HEK293T (cell line): ENCODE measurements around the gene NLRP9.

Source experiments
- CTCF ChIA-PET: fragments of 350-600 bp; formaldehyde crosslinking; extraction: SDS; loops from one replicate; lab custom pipeline; 2021; ENCODE audit warnings: antibody characterized with exemption, inconsistent platforms; lab: Yijun Ruan, JAX
- POLR2A ChIA-PET: fragments of 350-600 bp; formaldehyde crosslinking; extraction: SDS; loops from one replicate; lab custom pipeline; 2020; ENCODE audit warnings: antibody characterized with exemption, inconsistent platforms; lab: Yijun Ruan, JAX
- DNase-seq: peaks from one replicate; pipeline ENCODE4 v3.0.0; 2012; ENCODE audit warnings: mixed read lengths; ENCODE audit errors: extremely low spot score
- ARNT ChIP-seq: fragments of 450-650 bp; IDR thresholded peaks from 2 replicates; pipeline ENCODE4 v1.6.1; 2017; ENCODE audit warnings: mild to moderate bottlenecking
- BHLHE40 ChIP-seq: fragments of 450-650 bp; IDR thresholded peaks from 2 replicates; pipeline ENCODE4 v1.6.1; 2016; ENCODE audit warnings: mild to moderate bottlenecking, moderate library complexity, borderline replicate concordance
- CTBP1 ChIP-seq: fragments of 450-650 bp; IDR thresholded peaks from 2 replicates; pipeline ENCODE4 v1.6.1; 2016; ENCODE audit warnings: borderline replicate concordance
- ELF4 ChIP-seq: fragments of 450-650 bp; IDR thresholded peaks from 2 replicates; pipeline ENCODE4 v1.6.1; 2017; ENCODE audit warnings: antibody characterized with exemption
- FOXA1 ChIP-seq: fragments of 450-650 bp; IDR thresholded peaks from 2 replicates; pipeline ENCODE4 v1.6.1; 2016; ENCODE audit warnings: mild to moderate bottlenecking
- FOXK2 ChIP-seq: fragments of 450-650 bp; IDR thresholded peaks from 2 replicates; pipeline ENCODE4 v1.6.1; 2016; ENCODE audit warnings: mild to moderate bottlenecking
- FOXM1 ChIP-seq: fragments of 450-650 bp; IDR thresholded peaks from 2 replicates; pipeline ENCODE4 v1.6.1; 2017; ENCODE audit warnings: mild to moderate bottlenecking, borderline replicate concordance
- HDGF ChIP-seq: fragments of 450-650 bp; IDR thresholded peaks from 2 replicates; pipeline ENCODE4 v1.6.1; 2017; ENCODE audit warnings: antibody characterized with exemption, borderline replicate concordance
- L3MBTL2 ChIP-seq: fragments of 450-650 bp; conservative IDR thresholded peaks from 2 replicates; pipeline ENCODE4 v1.6.1; 2016; ENCODE audit warnings: mild to moderate bottlenecking
- LEF1 ChIP-seq: fragments of 450-650 bp; IDR thresholded peaks from 2 replicates; pipeline ENCODE4 v1.6.1; 2017; ENCODE audit warnings: mild to moderate bottlenecking, borderline replicate concordance
- NFRKB ChIP-seq: fragments of 450-650 bp; IDR thresholded peaks from 2 replicates; pipeline ENCODE4 v1.6.1; 2016; ENCODE audit warnings: mild to moderate bottlenecking, moderate library complexity
- SP1 ChIP-seq: fragments of 450-650 bp; IDR thresholded peaks from 2 replicates; pipeline ENCODE4 v1.6.1; 2017
- SUZ12 ChIP-seq: fragments of 450-650 bp; IDR thresholded peaks from 2 replicates; pipeline ENCODE4 v1.6.1; 2016; ENCODE audit warnings: mild to moderate bottlenecking
- TARDBP ChIP-seq: fragments of 450-650 bp; IDR thresholded peaks from 2 replicates; pipeline ENCODE4 v1.6.1; 2016
- ZNF384 ChIP-seq: fragments of 450-650 bp; IDR thresholded peaks from 2 replicates; pipeline ENCODE4 v1.6.1; 2016
- TF ChIP-seq, protein P1 (sequence below): fragments of 450-650 bp; IDR thresholded peaks from 2 replicates; pipeline ENCODE4 v1.6.1; 2016

Gene NLRP9

DNA sequence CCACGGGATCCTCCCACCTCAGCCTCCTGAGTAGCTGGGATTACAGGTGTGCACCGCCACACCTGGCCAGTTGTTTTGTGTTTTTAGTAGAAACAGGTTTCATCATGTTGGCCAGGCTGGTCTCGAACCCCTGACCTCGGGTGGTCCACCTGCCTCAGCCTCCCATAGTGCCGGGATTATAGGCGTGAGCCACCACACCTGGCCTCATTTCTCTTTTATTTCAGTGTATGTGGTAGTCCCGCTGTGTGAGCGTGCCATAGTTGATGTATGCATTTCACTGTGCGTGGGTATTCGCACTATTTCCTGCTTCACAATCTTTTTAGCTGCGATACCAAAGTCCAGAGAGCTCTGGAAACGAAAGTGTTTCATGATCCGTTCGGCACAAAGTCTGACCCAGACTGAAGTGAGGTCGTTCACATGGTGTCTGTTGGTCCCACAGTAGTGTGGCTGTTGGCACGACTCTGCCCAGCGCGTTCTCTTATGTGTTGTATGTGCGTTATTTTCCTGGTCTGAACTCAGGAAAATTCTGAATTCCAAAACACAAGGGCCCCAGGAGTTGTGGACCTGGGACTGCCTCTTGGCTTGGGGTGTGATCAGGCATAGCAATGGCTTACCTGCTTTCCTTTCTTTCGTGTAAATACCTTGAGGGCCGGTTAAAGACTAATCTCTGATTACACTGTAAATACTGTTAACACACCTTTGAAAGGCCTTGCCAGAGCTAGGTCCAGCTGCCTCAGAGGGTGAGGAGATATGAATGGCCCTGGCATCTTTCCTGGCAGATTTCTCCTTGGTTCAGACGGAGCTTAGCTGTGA, 54.5 kb downstream of the NLRP9 start:
- POLR2A ChIA-PET, result no interaction called here
- DNase-seq, result no peak
- TF ChIP-seq ARNT (no peak), BHLHE40 (no peak), FOXA1 (no peak), LEF1 (no peak), TARDBP (no peak), NFRKB (no peak), ZNF384 (no peak), ELF4 (no peak), SUZ12 (no peak), CTBP1 (no peak), SP1 (no peak)
- CTCF ChIA-PET, result no interaction called here

GRCh38 chr19:55681131-55682092, 56.8 kb downstream of the NLRP9 start:
- no peak for DNase-seq
- TF ChIP-seq CTBP1, result no peak
- CTCF ChIA-PET, result no interaction called here
- POLR2A ChIA-PET, result no interaction called here

GRCh38 chr19:55680339-55681130, 57.7 kb downstream of the NLRP9 start:
- ChIA-PET CTCF (no interaction called here), POLR2A (no interaction called here)
- TF ChIP-seq FOXM1, result no peak
- no peak for TF ChIP-seq LEF1
- TF ChIP-seq TARDBP, result no peak
- no peak for TF ChIP-seq L3MBTL2
- no peak for TF ChIP-seq BHLHE40
- TF ChIP-seq NFRKB, result no peak
- TF ChIP-seq FOXK2, result no peak
- TF ChIP-seq, protein P1, sequence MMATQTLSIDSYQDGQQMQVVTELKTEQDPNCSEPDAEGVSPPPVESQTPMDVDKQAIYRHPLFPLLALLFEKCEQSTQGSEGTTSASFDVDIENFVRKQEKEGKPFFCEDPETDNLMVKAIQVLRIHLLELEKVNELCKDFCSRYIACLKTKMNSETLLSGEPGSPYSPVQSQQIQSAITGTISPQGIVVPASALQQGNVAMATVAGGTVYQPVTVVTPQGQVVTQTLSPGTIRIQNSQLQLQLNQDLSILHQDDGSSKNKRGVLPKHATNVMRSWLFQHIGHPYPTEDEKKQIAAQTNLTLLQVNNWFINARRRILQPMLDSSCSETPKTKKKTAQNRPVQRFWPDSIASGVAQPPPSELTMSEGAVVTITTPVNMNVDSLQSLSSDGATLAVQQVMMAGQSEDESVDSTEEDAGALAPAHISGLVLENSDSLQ, result no peak
- no peak for TF ChIP-seq SUZ12

GRCh38 chr19:55679343-55680257, 58.6 kb downstream of the NLRP9 start:
- no peak for TF ChIP-seq ZNF384
- TF ChIP-seq, protein P1, result no peak
- TF ChIP-seq BHLHE40, result no peak
- TF ChIP-seq CTBP1, result no peak
- TF ChIP-seq LEF1, result no peak
- no peak for TF ChIP-seq HDGF
- no peak for TF ChIP-seq L3MBTL2
- no peak for TF ChIP-seq TARDBP
- TF ChIP-seq SP1, result no peak
- CTCF ChIA-PET, result no interaction called here
- POLR2A ChIA-PET, result no interaction called here
- DNase-seq, result no peak

More at GRCh38 chr19:55680339-55681130, 57.7 kb downstream of the NLRP9 start:
- DNase-seq, result no peak

DNA sequence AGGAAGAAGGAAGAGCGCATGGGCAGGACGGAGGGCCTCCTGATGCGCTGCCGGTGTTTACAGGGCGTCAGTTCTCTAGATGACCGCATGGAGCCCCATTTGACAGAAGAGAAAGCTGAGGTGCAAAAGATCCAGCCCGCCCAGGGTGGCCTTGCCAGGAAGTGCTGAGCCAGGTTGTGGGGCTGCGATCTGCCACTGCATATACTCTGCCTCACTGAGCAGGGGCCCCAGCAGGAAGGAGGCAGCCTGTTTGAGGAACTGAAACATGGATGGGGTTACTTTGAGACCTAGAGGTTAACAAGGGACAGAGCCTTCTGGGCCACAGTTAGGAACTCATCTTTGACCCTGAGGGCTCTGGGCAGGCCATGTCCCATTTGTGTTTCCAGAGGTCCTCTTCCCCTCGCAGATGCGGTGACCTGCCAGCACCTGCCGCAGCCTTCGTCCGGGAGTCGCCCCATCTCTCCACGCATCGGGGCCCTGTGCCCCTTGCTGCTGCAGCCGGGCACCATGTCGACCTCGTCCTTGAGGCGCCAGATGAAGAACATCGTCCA, 60.0 kb downstream of the NLRP9 start:
- no peak for TF ChIP-seq NFRKB
- no peak for TF ChIP-seq SUZ12
- no peak for TF ChIP-seq LEF1
- no peak for TF ChIP-seq BHLHE40
- TF ChIP-seq CTBP1, result no peak
- no peak for TF ChIP-seq SP1
- TF ChIP-seq FOXM1, result no peak
- TF ChIP-seq, protein P1, result no peak
- TF ChIP-seq HDGF, result no peak
- TF ChIP-seq FOXA1, result no peak
- TF ChIP-seq ELF4, result no peak
- TF ChIP-seq ARNT, result no peak
- no peak for TF ChIP-seq ZNF384
- no peak for DNase-seq
- ChIA-PET POLR2A (no interaction called here), CTCF (no interaction called here)
